NT2/D1 (cell line): ENCODE data around the gene LYSMD4.

Experiments
- SUZ12 ChIP-seq: IDR thresholded peaks from 2 replicates; pipeline ENCODE4 v1.6.1; 2011; ENCODE audit not compliant: insufficient read length, insufficient read depth; ENCODE audit errors: extremely low read depth
- YY1 ChIP-seq: IDR thresholded peaks from 2 replicates; pipeline ENCODE4 v1.6.1; 2011; ENCODE audit not compliant: insufficient read length, insufficient read depth
- ZNF274 ChIP-seq: IDR thresholded peaks from 2 replicates; pipeline ENCODE4 v1.6.1; 2011; ENCODE audit warnings: mild to moderate bottlenecking, low read depth, low read length

- TF ChIP-seq YY1: no peak
- TF ChIP-seq ZNF274: no peak
- TF ChIP-seq SUZ12: no peak
Observed at GRCh38 chr15:99762288-99762687, 29.1 kb upstream of the LYSMD4 start.
